Effector CD8-positive, alpha-beta T cell (primary cell): ENCODE data around the gene EDN2.

Source experiments
- DNase-seq: peaks from one replicate; lab custom pipeline; 2025; lab: John Stamatoyannopoulos, UW

The EDN2 gene

DNA sequence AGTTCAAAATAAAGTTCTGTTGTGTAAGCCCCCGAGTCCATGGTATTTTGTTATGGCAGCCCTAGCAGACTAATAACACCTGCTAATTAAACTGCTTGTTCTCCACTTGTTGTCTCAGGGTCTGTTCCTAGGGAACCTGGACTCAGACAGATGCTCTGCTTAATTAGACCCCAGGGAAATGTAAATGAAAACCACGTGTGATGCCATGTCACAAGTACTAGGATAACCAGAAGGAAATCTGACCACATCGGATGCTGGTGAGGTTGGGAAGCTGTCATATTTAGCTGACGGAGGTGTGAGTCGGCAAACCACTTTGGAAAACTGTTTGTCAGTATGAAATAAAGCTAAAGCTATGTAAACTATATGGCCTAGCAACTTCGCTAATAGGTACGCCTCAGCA is 19.6 kb downstream of the EDN2 start:
- DNase-seq, result no peak

DNA sequence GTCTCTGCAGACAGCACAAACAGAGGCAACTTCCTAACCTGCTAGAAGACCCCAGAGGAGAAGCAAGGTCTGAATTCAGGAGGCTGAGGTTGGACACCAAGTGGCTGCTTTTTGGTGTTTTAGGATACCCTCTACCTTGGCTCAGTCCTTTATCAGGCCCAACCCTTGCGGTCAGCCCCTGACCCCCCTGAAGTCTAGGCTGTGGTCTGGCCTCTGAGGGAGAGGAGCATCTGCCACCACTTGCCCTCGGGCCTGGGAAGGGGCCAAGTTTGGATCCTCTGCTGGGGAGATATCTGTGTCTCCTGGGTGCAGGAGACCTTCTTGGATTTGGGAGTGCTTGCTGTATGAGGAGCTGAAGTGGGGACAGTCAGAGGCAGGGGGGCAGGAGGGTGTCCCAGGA is 21.0 kb downstream of the EDN2 start:
- DNase-seq, result no peak

- no peak for DNase-seq
These were observed 21.8 kb downstream of the EDN2 start for GRCh38 chr1:41462680-41463004.

GRCh38 chr1:41461790-41462679 is 22.4 kb downstream of the EDN2 start:
- no peak for DNase-seq

DNA sequence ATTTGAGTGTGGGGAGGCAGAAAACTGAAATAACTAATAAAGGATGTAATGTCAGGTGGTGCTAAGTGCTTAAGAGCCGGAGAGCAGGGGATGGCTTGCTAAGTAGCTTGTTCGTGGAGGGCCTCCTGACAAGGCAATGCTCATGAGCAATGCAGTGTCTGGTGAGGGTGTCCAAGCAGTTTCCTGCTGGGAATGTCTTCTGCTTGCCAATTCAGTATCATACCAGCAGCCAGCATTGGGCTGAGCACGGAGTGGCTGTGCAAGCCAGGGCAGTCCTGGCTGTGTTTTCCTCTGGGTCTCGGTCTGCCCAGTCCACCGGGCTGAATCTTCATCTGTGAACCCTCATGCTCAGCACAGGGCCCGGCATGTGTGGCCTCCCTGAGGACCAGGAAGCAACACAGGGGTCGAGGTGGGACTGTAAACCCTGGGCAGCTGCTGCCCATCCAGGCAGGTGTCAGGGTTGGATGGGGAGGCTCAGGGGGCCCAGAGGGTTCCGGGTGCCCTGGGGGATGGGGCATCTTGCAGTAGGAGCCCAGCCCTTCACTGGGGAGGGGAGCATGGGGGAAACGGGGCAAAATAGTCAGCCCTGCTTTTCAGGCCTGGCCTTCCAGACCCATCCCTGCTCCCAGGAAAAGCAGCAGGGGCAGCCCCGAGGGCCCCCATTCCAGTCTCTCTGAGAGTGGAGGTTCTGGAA is 27.5 kb downstream of the EDN2 start:
- no peak for DNase-seq

DNA sequence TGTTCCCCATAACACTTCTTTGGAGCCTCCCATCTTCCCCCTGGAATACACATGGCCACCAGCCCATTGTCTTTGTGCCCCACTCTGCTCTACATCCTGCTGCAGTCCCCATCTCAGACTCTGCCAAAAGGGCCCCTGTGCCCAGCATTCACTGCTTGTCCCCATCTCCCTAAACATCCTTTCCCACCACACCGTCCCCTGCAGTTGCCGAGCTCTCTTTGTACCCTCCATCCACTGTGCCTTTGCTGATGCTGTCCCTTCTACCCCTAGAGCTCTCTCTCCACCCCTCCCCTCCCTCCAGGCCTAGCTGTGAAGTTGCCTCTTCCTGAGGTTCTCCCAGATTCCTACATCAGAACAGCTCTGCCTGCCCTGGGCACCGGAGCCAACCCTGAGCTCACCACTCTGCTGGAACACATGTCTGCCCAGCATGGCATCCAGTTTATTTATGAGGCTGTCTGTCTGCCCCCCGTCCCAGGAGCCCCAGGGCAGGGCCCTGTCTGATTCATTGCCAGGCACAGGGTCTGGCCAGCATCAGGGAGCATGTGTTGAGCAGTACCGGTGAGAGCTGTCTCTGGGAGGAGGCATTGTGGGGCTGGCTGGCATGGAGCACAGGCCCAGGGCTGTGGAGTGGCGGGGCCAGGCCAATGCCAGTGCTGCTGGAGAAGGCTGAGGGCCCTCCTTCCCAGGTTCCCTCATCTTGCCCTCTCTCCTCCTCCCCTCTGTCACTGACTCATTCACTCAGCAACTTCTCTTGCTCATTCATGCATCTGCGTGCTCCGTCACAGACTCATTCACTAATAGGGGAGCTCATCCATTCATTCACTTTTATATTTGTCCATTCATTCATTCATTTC is 28.8 kb downstream of the EDN2 start:
- DNase-seq, result no peak

DNA sequence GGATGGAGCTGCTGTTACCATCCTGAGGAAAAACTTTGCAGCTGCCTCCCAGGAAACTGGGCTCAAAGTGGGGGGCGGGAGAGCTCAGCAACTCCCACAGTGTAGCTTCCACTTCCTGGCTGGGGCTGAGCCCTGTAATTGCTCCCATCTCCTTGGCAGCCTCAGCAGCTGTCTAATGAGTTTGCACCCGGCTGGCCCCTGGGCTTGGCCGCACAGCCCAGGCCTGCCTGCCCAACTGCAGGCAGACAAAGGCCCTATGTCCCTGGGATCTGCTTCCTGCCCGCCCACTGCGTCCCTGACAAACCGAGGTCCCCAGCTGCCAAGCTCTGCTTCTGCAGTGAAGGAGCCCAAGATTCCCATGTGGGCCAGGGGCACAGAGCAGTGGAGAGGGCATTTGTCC is 30.1 kb downstream of the EDN2 start:
- no peak for DNase-seq

- no peak for DNase-seq
These were observed 31.7 kb downstream of the EDN2 start for GRCh38 chr1:41452704-41453290.

DNA sequence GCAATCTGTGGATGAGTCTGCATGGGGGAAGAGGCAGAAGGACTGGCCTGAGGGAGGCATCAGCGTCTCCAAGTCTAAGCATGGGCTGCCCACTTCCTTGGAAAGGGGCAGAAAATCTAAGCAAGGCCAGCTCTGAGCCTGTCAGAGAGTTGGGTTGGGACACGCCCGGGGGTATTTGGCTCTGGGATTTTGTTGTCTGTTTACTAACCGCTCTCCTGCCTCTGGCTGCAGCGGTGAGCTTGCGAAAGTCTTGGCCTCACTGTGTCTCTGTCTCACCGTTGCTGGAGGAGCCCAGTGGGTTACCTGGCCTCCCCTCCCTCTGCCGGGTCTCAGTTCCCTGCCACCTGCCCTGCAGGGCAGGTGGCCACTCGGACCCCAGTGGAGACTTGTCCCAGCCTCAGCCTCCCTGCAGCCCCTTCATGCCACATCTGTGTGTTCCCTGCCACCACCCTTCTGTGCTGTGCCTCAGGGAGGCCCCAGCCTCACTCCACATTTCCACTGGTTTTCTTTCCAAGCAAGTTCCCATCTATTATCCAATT is 33.7 kb downstream of the EDN2 start:
- DNase-seq, result no peak

DNA sequence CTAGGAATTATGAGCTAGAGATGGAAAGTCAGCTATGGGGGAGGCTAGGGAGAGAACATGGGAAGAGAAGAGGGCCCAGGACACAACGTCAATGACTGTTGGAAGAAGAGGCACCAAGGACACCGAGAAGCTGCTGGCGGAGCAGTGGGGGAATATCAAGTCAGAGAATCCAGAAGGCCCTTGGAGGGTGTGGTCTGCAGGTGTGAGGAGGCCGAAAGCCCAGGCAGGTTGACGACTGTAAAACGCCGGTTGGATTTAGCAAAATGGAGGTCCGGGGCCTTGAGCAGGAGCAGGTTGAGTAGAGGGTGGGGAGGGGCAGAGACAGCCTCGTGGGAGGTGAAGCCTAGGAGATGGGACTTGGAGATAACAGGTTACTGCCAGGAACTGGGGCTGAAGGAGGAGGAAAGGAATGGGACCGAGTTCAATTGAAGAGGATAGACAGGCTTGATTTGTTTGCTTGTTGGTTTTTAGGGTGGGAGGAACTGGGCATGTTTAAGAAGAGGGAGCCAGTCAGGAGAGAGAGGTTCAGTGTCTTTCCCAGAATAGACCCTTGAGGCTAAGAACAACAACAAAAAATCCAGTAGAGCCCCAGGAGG is 35.1 kb downstream of the EDN2 start:
- no peak for DNase-seq

- no peak for DNase-seq
These were observed 35.7 kb downstream of the EDN2 start for GRCh38 chr1:41448821-41449220.

- no peak for DNase-seq
These were observed 36.3 kb downstream of the EDN2 start for GRCh38 chr1:41447995-41448770.

DNA sequence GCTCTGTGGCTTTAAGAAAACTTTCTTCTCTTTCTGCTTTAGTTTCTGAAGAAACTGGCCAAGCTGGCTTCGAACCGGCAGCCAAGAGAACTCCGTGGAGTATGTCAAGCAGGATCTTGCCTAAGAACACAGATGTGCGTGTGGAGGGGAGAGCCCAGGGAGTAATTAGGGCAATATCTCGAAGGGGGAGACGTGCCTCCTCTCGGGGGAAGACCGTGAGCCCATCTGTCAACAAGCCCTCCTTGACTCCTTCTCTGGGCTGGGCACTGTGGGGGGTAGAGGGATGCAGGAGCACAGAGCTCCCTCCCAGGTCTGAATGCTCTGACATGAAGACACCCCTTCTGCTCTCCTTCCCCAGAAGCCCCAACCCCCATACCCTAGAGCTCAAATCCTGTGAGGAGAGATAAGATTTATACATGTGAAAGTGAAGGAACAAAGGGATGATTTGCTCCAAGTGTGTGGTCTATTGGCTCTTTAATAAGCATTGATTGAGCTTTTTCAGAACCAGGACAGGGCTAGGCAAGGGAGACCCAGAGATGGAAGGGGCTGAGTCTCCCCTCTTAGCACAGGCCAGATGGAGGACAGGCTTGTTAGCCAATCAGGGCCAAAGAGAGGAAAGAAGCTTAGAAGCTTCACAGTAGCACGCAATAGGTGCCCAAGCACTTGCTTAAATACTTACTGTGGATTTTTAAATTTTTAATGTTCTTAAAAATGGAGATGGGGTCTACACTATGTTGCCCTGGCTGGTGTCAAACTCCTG is 37.5 kb downstream of the EDN2 start:
- DNase-seq, result no peak

- DNase-seq, result no peak
These were observed 39.7 kb downstream of the EDN2 start for GRCh38 chr1:41444785-41445184.

- DNase-seq, result no peak
These were observed 40.2 kb downstream of the EDN2 start for GRCh38 chr1:41444246-41444645.

DNA sequence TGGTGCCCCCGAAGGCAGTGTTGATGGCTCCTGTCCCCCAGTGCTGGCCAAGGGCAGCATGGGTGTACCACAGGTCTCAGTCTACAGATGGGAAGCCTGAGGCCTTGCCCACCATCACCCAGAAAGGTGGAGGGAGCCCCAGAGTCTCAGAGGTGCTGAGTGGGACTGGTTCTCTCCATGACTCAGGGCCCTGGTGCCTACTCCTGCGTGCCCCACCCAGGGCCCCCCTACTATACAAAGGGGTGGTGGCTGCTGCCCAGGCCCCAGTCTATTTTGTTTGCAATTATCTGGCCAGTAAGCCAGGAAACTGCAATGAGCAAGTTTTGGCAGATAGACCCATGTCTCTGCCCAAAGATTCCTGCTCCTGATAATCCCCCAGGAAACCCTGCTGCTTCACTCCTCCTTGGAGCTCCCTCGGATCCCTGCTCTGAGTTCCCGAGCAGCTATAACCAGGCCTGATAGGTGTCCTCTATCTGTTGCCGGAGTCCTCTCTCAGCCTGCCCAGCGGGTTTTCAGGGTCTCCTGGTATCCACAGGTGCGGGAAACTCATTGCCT is 41.7 kb downstream of the EDN2 start:
- DNase-seq, result no peak

- no peak for DNase-seq
These were observed 44.0 kb downstream of the EDN2 start for GRCh38 chr1:41440321-41441085.

GRCh38 chr1:41439234-41439633 is 45.2 kb downstream of the EDN2 start:
- DNase-seq, result no peak

DNA sequence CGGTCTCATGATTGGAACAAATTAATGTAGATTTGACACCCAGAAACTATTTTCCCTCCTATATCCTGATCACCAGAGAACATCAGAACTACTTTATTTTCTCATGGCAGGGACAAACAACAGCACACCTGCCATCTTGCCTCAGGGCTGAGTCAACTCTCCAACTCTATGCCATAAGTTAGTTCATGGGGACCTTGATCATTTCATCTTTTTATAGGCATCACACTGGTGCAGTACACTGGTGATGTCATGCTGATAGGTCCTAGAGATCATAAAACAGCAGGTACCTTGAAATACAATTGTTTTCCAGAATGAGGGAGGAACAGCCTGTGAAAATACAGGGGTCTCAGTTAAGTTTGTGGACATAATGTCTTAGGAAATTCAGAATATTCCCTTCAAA is 45.8 kb downstream of the EDN2 start:
- no peak for DNase-seq
